Ascending aorta (tissue), 2 donors: ENCODE results near the gene PYY. TPM values are rescaled to one million over a fixed set of nuclear protein-coding genes. Genes with fewer than 3 reads are reported as not detected.

Experiments
- DNase-seq, 2 donors: peaks; one replicate each; pipeline ENCODE4 v3.0.0-alpha.2; 2019; ENCODE audit warnings: low spot score in 2 of 2
- H3K27ac ChIP-seq, 2 donors: fragments of 200-600 bp; sonication (generic); one replicate each; pipeline ENCODE4 v1.5.1; 2016 to 2017; ENCODE audit warnings: mild to moderate bottlenecking in 1 of 2
- H3K27me3 ChIP-seq: fragments of 200-600 bp; sonication (generic); one replicate; pipeline ENCODE4 v1.5.1; 2017
- H3K36me3 ChIP-seq, 2 donors: fragments of 200-600 bp; sonication (generic); one replicate each; pipeline ENCODE4 v1.5.1; 2016
- H3K4me1 ChIP-seq, 2 donors: fragments of 200-600 bp; sonication (generic); one replicate each; pipeline ENCODE4 v1.5.1; 2016 to 2017; ENCODE audit warnings: mild to moderate bottlenecking in 1 of 2
- H3K4me3 ChIP-seq, 2 donors: fragments of 200-600 bp; sonication (generic); one replicate each; pipeline ENCODE4 v1.5.1; 2016 to 2017; ENCODE audit warnings: mild to moderate bottlenecking in 1 of 2
- H3K9me3 ChIP-seq, 2 donors: fragments of 200-600 bp; sonication (generic); one replicate each; pipeline ENCODE4 v1.5.1; 2016
- intact Hi-C: fragments of 100-400 bp; cut with DNase I; formaldehyde crosslinking; loops from one replicate; pipeline ENCODE4 v1.15.1; 2023
- total RNA-seq: library from RNA; depleted of rRNA; stranded (reverse); fragments of >200 nt; gene quantifications from one replicate; pipeline ENCODE4 v1.1.0, GENCODE V29; 2016
- TF ChIP-seq, protein P1 (sequence below), 3 experiments: fragments of 200-600 bp in 2 of 3; fragments of 450-650 bp in 1 of 3; sonication (generic) in 2 of 3; IDR thresholded peaks; one replicate each; pipeline ENCODE4 v1.5.1; 2016 to 2019; ENCODE audit warnings: antibody characterized with exemption in 3 of 3, mild to moderate bottlenecking in 1 of 3, moderate library complexity in 1 of 3

PYY gene
- total RNA-seq, 1 donor from 2014 or later, result not detected

DNA sequence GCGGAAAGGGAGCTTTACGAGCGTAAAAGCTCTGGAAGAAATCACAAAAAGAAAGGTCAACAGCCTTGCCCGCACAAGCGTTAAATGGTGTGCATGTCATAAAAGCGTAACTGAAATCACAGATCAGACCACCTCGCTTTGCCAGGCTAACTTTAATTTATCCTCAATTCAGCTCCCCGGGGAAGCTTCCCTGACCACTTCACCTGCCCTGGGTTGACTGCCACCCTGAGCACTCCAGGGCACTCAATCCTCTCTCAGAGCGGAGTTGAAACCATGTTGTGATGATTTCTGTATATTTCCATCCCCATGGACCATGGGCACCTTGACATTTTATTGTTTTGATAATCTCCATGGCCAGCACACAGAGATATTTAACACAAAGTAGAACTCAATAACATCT lies 34.6 kb upstream of the PYY start:
- no peak overlapping the region for H3K27ac ChIP-seq

DNA sequence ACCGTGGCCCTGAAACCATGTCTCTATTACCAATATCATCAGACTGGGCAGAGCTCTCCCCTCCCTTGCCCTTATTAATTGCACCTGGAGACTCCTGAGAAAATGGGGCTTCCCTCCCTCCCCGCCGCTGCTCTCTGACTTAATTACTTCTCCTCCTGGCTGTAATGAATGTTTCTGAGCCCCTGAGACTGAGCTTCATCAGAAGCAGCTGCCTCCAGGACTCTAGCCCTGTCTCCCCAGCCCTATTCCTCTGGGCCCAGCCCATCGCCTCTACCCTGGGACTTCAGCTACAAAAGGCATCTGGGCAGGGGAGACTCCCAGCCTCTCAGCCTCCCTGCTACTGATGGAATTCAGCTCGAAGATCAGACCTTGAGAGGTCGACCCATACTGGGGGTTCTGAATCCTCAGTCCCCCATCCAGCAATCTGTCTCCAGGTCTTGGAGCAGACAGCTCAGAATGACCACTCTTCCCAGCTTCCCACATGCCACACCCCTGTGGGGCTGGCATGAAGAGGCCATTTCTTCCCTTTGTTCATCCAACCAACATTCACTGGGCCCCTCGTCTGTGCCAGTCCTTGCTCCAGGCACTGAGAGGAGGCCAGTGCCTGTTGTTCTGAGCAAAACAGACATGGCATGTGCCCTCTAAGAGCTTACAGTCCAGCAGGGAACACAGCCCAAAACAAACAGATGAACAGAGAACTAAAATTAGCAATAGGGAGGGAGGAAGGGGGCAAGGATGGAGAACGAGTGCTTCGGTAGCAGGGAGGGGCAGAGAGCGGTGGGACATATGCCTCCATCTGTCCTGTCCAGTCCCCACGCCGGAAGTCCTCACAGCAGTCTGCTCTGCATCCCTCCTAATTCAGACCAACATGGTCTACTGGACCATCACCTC lies 33.6 kb upstream of the PYY start:
- TF ChIP-seq, protein P1, sequence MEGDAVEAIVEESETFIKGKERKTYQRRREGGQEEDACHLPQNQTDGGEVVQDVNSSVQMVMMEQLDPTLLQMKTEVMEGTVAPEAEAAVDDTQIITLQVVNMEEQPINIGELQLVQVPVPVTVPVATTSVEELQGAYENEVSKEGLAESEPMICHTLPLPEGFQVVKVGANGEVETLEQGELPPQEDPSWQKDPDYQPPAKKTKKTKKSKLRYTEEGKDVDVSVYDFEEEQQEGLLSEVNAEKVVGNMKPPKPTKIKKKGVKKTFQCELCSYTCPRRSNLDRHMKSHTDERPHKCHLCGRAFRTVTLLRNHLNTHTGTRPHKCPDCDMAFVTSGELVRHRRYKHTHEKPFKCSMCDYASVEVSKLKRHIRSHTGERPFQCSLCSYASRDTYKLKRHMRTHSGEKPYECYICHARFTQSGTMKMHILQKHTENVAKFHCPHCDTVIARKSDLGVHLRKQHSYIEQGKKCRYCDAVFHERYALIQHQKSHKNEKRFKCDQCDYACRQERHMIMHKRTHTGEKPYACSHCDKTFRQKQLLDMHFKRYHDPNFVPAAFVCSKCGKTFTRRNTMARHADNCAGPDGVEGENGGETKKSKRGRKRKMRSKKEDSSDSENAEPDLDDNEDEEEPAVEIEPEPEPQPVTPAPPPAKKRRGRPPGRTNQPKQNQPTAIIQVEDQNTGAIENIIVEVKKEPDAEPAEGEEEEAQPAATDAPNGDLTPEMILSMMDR (IDR thresholded peaks at IDR 0.05), result no peak
- Histone ChIP-seq H3K4me1 (peaks cover 6 to 7% of the 10 kb centered on the region in 2 donors), H3K9me3 (no peaks in the 10 kb centered on the region), H3K36me3 (no peaks in the 10 kb centered on the region), H3K27me3 (peaks cover 14% of the 10 kb centered on the region), H3K27ac (no peak overlapping the region), H3K4me3 (no peak overlapping the region)
- intact Hi-C loops, result no loop called here
- DNase-seq, result no peak

More for the DNA sequence above, 34.6 kb upstream of the PYY start:
- TF ChIP-seq, protein P1 (IDR thresholded peaks at IDR 0.05), result no peak
- H3K4me3 ChIP-seq, result no peak overlapping the region
- intact Hi-C loops, result no loop called here
- H3K27me3 ChIP-seq, result peaks cover 12% of the 10 kb centered on the region
- H3K36me3 ChIP-seq, result no peaks in the 10 kb centered on the region
- DNase-seq, result no peak
- no peaks in the 10 kb centered on the region for H3K9me3 ChIP-seq
- peaks cover 6 to 7% of the 10 kb centered on the region in 2 donors for H3K4me1 ChIP-seq

DNA sequence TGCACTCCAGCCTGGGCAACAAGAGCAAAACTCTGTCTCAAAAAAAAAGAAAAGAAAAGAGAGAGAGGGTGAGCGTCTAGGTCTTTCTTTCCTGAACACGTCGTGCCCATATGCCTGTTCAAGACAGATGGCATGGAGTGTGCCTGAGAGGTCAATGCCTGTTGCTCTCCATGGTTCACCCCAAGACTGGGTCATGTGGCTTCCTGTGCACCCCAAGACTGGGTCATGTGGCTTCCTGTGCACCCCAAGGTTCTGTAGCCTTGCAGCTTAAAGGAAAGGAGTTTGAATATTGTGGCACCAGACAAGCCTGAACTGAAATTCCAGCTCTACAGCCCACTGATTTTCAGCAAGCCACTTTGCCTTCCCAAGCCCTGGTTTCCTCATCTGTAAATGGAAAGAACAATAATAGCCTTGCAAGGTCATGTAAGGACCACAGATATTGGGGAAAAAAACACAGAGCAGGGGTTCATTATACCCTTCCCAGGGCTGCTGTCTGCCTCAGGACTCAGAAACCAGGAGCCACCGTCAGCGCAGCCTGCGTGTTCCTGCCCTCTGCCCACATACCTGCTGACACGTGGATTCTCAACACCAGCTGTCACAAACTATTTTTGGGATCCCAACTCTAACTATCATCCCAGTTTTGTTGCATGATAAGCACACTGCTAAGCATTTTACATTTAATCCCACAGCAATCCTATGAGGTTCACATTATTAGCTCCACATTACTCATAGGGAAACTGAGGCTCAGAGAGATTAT lies 32.7 kb upstream of the PYY start:
- Histone ChIP-seq H3K36me3 (no peaks in the 10 kb centered on the region), H3K4me3 (no peak overlapping the region), H3K9me3 (no peaks in the 10 kb centered on the region), H3K27me3 (peaks cover 14% of the 10 kb centered on the region), H3K27ac (no peak overlapping the region), H3K4me1 (peaks cover 6 to 7% of the 10 kb centered on the region in 2 donors)
- DNase-seq, result no peak
- TF ChIP-seq, protein P1 (IDR thresholded peaks at IDR 0.05), result no peak
- intact Hi-C loops, result no loop called here

DNA sequence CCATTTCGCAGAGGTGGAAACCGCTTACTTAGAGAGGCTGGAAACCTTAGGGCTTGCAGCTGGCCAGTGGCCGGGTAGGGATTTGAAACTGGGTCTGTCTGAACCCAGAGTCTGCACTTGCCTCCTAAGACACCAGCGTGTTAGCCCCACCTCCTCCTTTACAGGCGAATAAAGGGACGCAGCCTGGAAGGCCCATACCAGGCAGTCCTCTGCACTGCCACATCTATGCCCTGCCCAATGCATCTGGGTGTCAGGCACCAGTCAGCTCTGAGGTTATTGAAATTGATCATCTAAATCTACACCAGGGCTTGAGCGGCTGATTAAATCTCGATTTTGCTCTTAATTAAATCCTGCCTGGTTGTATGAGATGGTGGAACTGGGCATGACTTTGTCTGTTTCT lies 30.8 kb upstream of the PYY start:
- intact Hi-C loops, result no loop called here
- DNase-seq, result no peak
- no peaks in the 10 kb centered on the region for H3K36me3 ChIP-seq
- no peaks in the 10 kb centered on the region for H3K9me3 ChIP-seq
- peak overlapping the region; percentile 50 to 51 for H3K4me3 ChIP-seq
- peaks cover 14% of the 10 kb centered on the region for H3K27me3 ChIP-seq
- peaks cover 6 to 7% of the 10 kb centered on the region in 2 donors for H3K4me1 ChIP-seq
- H3K27ac ChIP-seq, result no peak overlapping the region
- TF ChIP-seq, protein P1 (IDR thresholded peaks at IDR 0.05), result no peak

DNA sequence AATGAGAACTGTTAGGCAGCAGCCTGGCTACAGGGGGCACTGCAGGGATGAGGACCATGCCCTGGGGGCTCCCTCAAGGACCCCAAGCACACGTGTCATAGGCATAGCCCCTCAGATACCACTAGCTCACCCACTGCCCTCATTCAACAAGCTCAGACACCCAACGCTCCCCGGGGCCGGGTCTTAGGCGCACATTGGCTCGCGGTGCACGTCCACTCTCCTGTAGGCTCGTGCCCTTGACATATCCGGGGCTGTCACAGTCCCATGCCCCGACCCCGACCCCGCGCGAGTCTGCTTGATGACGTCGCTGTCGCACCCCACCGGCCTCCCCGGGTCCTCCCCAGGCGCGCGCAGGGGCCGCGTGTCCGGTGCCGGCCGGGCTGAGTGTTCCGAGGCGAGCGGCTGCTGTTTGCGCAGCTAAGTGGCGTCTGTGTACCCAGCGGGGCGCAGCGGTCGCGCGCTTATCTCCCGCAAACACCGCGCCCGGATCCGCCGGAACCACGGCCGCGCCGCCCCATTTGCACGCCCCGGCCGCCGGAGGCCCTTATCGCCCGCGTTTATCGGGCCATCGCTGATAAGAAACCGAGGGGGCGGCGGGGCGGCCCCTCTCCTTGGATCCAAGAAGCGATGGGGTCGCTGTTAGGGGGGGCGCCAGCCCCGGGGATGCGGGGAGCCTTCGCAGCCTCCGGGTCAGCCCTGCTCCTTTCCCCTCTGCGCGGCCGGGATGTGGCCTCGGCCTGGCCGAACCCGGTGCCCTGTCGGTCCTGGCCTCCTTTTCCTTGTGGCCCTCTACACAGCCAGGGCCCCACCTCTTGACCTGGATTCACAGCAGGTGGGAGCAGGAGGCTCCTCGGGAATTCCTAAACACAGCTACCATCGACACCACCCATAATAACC lies 30.0 kb upstream of the PYY start:
- intact Hi-C loops, result no loop called here
- DNase-seq, result no peak
- Histone ChIP-seq H3K4me1 (peaks cover 6 to 7% of the 10 kb centered on the region in 2 donors), H3K9me3 (no peaks in the 10 kb centered on the region), H3K27me3 (peaks cover 14% of the 10 kb centered on the region), H3K36me3 (no peaks in the 10 kb centered on the region), H3K27ac (no peak overlapping the region), H3K4me3 (peak overlapping the region; percentile 50 to 51)
- TF ChIP-seq, protein P1 (IDR thresholded peaks at IDR 0.05), result no peak
